HG02571 (cell line): ENCODE measurements around the gene TNNC1.

Experiments used
- ATAC-seq: cut with Tn5 transposase; IDR thresholded peaks from one replicate; pipeline ENCODE4 v1.9.1; 2021; ENCODE audit warnings: mild to moderate bottlenecking, moderate library complexity; ENCODE audit not compliant: unreplicated experiment

The TNNC1 gene

DNA sequence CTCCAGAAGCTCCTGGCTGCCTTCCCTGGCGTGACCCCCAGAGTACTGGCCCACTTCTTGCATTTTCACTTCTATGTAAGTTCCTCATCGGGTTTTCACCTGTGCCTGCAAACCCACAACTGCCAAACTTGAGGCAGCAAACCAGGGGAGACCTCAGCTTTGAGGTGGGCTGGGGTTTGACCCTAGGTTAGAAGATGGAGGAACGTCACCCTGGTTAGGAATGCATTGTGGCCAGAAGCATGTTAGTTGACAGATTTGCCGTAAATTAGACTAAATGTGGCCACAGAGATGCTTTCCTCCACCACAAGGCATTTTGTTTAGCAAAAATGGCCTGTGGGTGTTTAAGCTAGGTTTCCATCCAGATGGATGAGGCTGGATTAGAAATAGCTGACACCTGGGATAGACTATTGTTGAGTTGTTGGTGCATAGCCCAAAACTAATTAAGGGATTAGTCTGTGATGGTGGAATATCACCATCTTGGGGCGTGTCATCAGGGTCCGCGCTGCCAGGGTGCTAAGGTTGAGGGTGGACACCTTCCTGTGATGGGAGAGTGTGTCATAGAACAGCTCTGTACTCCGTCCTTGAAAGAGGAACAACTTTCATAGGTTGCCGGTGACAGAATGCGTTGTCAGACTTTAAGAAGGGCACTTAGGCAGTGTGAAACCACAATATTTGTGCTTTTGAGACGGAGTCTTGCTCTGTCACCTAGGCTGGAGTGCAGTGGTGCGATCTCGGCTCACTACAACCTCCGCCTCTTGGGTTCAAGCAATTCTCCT, 5.1 kb upstream of the TNNC1 start:
- no peak for ATAC-seq

DNA sequence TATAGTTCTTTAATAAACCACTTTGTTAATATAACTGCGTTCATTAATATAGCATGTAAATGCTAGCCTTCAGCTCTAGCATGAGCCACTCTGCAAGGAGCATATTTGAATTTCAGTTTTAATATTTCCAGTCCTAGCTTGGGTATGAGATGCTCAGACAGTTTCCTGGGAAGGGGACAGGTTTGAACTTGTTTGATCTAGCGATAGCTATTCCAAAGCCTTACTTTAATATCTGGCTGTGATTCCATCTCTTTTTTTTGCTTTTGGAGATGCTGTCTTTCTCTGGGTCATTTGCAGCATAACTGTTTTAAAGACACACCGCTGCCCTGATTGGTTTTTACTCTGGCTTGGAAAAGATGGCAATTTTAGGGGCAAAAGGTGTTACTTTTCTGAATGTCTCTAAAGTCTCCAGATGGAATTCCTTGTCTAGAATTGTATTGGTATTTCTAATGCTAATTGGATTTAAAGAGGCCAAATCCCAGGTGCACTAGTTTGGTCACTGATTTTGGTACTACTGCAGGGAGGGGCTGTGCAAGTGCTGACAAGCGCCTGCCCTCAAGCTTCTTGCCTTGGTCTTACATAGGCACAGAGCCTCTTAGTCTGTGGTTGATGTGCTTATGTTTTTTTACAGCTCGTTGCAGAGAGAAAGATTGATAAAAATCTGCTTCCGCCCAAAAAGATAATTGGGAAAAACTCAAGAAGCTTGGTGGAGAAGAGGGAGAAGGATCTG, 4.4 kb upstream of the TNNC1 start:
- no peak for ATAC-seq

DNA sequence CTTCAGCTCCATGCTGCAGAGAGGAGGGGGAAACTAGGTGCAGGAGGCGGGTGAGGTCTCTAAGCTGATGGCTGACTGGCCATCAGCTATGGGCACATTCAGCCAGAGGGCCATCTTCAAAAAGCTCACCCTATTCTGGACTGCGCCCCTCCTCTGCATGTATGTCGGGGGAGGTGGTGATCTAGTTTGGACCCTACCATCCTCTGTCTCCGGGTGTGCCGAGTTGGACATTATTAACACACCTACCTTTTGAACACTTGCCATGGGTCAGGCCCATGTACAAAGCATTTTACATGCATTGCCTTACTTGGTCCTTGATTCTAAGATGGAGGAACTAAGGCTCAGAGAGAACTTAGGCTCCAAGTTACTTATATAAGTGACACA, 3.0 kb upstream of the TNNC1 start:
- no peak for ATAC-seq

DNA sequence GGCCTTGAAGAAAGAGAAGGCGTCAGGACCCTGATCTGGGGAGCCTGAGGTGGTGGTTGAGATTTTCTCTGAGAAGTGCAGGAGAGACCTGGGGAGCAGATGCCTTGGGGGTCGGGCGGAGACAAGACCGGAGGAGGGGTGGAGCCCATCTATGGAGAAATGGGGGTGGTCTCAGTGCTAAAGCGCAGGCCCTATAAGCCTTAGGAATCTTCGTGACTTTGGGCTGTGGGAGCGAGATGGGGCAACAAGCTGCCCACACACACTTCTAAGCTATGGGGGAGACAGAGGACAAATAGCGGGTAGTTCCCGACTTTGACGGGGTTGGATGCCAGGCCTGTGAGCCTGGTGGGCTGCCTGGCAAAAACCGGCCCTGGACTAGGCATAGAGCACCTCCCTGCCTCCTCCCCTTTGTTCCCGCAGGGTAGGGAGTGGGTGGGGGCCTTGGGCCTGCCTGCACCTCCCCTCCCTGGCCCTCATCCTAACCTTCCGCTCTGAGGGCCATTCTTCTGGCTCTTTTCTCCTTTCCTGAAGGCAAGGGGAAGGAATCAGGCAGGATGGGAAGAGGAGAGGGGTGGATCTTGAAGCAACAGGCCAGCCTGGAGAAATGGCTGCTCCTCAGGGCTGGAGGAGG, 2.4 kb upstream of the TNNC1 start:
- ATAC-seq, result no peak

DNA sequence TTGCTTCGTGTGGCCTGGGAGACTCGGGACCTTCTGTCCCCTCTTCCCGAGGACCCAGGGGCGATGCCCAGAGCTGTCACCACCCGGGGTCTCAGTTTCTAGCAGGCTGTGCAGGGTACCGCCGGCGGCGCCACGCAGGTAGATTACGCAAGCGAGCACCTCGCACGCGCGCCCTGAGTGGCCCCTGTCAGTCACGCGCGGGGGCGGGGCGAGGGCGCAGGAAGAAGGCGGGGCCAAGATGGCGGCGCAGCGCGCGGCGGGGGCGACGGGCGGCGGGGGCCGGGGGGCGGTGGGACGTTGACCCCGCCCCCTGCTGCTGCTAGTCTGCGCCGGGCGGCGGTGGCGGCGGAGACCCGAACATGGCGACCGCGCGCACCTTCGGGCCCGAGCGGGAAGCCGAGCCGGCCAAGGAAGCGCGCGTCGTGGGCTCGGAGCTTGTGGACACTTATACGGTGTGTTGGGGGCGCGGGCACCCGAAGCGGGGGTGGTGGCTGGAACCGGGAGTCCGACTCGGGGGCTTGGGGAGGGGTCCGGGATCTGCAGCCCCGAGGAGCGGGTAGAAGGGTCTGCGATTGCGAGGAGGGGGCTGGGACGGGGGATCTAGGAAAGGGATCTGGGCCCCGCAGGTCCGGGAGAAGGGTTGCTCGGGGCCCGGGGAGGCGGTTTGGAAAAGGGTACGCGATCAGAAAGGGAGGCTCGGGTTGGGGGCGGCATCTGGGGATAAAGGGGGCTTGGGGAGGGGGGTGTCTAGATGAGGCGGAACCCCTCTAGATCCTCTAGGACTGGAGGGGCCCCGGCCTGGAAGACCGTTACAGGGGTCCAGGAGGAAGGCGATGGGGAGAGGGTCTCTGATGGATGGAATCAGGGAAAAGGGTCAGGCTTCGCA, 1.7 kb upstream of the TNNC1 start, which contains the start of gene NISCH:
TSS of gene NISCH (plus strand) at position 322 of the 886 bp plus-strand sequence. CDS start at position 360, 38 bp downstream.
- ATAC-seq, result peak; percentile 66

DNA sequence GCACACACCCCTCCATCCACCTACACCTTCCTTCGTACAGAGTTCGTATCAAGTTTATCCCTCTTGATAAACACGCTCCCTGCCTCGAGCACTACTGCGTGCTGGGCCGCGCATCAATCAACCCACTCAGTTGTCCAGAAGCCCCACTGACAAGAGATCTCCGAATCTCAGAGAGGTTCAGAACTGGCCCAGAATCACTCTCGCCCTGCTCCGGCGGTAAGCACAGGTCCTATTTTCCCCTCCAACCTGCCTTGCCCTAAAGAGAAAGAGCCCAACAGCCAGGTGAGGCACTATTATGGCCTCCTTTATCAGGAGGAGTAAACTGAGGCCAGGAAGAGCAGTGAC, 1.1 kb upstream of the TNNC1 start:
- no peak for ATAC-seq

DNA sequence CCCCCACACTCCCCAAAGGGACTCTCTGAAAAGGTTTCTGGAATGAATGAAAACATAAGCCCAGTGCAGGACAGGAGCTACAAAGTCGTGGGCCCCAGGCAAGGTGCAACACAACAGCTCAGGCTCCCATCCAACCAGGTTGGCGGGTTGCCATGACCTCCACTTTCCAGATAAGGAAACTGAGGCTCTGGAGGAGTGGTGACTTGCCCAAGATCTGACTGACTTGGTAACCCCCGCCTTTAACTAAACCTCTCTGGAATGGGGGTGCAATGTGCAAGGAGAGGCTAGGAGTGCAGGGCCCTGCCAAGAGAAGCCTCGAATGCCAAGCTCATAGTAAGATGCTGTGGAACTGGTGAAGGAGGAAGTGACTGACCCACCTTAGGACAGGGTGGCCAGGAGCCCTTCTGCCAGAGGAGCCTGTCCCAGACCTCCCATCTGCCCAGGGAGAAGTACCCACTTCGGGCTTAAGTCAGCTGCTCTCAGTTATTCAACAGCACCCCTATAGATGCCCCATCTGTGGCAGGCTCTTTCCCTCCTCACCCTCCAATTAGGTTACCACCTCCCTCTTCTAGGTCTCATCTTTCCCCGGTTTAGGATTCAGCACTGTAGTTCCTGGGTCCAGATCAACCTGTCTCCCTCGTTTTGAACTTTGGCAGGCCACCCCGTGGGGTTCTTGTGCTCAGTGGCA, 553 bp upstream of the TNNC1 start:
- no peak for ATAC-seq

DNA sequence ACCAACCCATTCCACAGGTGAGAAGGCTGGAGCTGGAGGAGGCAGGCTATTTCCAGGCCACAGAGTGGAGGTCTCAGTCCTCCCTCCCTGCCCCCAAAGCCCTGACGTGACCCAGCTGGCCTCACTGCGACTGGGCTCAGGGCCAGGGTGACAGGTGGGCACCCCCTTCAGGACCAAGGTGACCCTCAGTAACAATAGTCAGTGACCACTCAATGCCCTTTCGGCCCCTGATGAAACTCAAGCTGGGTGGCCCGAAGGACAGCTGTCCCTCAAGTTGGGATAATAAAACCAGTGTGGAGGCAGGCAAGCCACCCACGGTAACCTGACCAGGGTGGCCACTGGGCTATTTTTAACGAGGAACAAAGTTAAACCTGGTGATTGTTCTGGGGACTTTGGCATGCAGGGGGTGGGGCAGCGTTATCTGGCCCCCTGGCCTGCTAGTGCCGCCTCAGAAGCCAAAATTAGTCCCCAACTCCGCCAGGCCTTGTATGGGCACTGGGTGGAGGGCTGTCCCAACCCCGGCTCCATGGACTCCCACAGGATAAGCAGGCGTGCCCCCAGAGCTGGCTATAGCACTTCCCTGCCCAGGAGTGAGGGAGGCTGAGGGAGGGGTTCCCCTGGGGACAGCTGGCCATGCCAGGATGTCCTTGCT, 1.1 kb downstream of the TNNC1 start:
- no peak for ATAC-seq

DNA sequence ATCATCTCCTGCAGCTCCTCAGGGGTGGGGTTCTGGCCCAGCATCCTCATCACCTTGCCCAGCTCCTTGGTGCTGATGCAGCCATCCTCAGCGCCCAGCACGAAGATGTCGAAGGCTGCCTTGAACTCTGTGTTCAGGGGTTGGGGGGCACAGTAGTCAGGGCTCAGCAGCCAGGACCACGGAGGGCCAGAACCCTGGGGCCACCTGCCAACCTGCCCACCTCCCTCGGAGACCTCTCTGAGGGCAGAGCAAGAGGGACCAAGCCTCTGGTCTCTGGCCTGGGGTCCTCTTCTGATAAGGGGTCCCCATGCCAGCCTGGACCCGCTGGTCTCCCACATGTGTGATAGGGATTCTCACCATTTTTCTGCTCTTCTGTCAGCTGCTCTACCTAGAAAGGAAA, 1.7 kb downstream of the TNNC1 start:
- ATAC-seq, result no peak

DNA sequence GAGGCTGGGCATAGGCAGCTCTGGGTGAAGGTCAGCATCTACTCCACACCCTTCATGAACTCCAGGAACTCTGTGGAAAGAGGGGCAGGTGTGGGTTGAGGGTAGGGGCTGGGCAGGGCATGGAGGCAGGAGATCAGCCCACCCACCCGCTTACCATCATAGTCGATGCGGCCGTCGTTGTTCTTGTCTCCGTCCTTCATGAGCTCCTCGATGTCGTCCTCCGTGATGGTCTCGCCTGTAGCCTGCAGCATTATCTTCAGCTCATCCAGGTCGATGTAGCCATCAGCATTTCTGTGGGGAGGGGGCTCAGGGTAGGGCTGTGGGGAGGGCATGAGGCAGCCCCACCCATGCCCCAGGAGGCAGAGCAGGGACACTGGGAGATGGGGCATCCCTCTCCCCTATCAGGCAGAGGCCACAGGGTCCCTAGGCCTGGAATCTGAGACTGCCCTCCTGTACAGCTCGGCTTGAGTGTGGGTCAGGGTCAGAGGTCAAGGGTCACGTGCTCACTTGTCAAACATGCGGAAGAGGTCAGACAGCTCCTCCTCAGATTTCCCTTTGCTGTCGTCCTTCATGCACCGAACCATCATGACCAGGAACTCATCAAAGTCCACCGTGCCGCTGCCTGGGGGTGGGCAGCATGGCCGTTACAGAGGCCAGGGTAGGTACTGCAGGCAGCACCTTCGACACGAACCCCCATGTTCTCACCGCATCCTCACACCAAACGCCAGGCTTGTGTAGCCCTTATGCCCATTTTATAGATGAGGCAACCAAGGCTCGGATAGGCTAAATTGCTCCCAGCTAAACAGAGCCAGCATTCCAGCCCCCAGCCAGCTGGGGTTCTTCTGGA, 2.4 kb downstream of the TNNC1 start:
- no peak for ATAC-seq

DNA sequence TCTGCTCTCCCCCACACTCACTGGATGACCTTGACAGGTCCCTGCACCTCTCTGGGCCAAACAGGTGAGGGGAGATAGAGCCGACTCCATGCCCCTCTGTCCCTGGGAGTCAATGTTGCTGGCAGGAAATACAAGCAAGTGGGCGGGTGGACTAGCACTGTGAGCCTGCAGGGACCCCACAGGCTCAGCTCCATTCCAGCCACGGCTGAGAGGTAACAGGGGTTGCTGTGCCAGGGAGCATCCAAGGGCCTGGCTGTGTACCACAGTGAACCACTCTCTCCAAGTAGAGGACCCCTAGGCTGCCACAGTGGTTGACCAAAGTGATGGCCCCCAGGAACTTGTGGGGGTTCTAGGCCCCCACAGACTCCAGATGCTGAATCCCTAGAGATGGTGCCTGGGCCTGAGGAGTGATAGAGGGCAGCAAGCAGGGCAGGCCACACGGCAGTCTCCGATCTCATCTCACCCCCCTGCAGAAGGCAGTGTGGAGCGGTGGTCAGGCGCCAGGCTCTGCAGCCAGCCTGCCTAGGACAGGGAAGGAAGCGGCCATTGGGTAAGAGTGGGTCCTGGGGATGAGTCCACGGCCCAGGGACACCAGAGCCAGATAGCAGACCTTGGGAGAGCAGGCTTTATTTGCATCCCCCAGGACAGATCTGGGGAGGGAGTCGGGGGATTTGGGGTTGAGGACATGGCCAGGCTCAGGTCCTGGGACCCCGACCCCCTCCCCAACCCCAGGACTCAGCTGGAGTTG, 3.2 kb downstream of the TNNC1 start:
- no peak for ATAC-seq

DNA sequence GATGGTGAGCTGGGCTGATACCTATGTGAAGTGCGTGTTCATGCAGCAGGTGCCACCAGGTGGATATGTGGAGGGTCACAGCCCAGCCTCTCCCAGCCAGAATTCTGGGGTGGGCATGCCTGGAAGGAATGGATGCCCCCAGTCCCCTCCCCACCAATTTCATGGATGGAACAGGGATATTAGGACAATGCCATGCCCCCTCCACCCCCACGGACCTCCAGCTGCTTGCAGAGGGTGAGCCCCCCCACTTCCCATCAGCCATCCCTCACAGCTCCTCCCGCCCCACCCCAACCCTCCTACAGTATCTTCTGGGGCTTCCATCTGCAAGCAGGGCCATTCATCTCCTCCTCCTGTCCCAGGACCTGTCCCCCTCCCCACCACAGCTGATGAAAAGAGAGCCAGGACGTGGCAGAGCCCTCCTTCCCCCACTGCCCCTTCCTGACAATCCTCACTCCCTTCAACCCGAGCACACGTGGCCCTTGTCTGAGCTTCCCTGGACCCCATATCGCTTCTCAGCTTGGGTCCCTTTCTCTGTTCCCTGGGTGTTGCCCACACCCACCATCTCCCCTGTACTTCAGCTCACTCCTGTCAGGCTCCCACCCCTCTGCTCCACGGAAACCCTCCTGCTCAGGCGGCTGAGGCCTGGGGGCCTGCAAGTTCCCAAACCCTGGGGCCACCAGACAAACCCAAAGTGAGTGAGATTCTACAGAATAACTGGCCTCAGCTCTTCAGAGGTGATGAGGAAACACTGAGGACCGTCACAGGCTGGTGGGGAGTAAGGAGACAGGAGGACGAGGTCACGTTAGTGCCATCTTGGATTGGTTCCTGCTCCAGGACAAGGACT, 6.1 kb downstream of the TNNC1 start:
- ATAC-seq, result no peak

DNA sequence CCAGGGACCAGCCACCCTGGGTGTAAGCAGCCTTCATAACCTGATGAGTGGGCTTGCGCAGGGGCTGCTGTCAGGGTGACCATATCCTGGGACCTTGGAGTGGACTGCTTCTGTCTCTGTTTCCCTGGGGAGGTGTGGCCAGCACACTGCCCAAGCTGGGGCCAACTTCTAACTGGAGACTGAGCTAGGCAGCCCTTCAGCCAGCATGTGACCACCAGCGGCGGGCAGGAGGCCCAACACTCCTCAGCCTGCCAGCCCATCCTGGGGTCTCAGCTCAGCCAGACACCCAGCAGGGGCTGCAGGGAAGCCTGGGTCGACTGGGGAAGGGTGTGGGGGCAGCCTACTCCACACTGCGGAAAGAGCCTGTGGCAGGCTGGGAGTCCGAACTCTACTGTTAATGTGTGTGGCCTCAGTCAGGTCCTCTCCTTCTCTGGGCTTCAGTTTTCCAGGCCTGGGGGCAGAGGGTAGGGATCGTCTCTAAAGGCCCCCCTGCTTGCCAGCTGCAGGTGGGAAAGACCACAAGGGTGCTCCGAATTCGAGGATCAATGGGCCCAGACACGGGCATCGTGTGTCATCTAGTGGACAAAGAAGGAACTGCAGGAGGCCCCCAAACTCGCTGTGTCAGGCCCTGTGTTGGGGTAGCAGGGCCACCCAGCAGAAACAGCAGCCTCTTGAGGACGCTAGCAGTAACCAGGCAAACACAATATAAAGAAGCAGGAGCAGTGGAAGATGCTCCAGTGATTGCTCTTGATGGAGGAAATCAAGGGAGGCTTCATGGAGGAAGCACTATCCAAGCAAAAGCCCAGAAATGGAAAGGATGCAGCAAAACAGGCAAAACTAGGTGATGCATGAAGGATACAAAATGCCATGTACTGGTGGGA, 7.0 kb downstream of the TNNC1 start:
- no peak for ATAC-seq

DNA sequence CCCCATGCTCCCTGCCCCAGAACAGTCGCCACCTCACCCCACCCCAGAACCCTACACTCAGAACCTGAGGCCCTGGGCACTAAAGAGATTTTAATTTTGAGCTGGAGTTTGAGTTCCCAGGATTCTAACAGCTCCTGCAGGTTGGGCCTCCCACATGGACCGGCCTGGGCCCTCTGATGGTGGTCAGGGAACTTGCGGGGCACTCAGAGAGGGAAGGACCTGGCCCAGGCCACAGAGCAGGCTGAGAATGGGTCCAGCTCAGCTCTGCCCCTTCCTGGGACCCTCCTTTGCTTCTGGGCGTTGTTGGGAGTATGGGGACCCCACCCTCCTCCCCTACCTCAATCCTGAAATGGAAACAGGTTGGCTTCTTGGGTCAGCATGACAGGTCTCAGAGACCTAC, 7.8 kb downstream of the TNNC1 start:
- ATAC-seq, result no peak

DNA sequence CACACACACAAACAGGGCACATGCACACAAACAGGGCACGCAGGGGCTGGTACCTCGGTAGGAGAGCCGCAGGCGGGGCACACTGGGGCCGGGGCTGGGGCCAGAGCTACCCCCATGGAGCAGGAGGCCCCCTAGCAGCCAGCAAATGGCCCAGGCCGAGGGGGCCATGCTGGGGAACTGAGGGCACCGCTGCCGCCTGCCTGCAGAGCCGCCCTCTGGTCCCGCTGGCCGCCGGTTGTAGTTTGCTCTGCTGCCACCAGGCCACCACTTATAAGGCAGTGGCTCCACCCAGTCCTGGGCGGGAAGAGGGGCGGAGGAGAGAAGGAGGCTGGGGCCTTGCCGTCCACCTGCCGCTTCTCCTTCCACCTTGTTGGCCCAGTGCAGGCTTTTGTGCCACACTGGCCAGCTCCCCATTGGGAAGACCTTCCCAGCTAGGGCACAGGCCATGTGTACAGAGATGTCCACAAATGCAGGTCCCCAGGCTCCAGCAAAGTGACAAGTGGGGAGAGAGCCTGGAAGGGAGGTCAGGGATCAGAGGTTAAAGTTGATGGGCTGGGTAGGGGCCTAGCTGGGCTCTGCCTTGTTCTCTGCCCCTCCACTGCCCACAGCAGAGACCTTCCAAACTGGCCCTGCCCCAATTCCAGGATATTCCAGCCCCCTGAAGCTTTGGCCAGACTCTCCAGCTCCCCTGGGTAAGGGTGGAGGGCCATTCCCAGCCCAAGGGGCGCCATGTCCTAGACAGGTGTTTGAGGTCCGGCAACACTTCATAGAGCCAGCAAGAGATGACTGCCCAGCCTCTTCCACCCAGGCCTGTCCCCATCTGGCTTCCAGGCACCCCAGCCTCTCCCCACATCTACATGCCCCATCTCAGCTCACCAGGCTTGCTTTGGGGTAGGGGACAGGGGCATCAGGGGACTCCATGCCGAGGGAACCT, 8.7 kb downstream of the TNNC1 start, which contains the start of gene SEMA3G:
TSS of gene SEMA3G (minus strand) at position 244 of the 934 bp plus-strand sequence. CDS start at position 168, 76 bp downstream.
- ATAC-seq, result peak; percentile 75
